Gastrocnemius medialis (tissue), 4 donors: Measurements from ENCODE around the gene ZBBX. TPM values are rescaled to one million over a fixed set of nuclear protein-coding genes. Genes with fewer than 3 reads are reported as not detected.

ENCODE experiments used
- ATAC-seq, 2 donors: fragments of 150-250 bp; one replicate each; pipeline ENCODE4 v1.9.1; 2016
- DNase-seq, 2 donors: peaks; one replicate each; pipeline ENCODE4 v3.0.0-alpha.2; 2019
- H3K27ac ChIP-seq, 4 donors: fragments of 200-600 bp; sonication (generic); 1 replicate in 1 of 4; 2 replicates in 3 of 4; pipeline ENCODE4 v1.5.1; 2016 to 2018; ENCODE audit warnings: mild to moderate bottlenecking in 2 of 4, moderate library complexity in 1 of 4
- H3K27me3 ChIP-seq, 3 donors: fragments of 200-600 bp; sonication (generic) in 2 of 3; 1 replicate in 1 of 3; 2 replicates in 2 of 3; pipeline versions ENCODE4 v1.5.1 to v1.6.0; 2016 to 2019; ENCODE audit warnings: mild to moderate bottlenecking in 1 of 3, moderate library complexity in 1 of 3
- H3K36me3 ChIP-seq, 2 donors: fragments of 200-600 bp; sonication (generic) in 1 of 2; one replicate each; pipeline ENCODE4 v1.5.1; 2017 to 2018
- H3K4me1 ChIP-seq, 2 donors: fragments of 200-600 bp; sonication (generic) in 1 of 2; one replicate each; pipeline ENCODE4 v1.5.1; 2016 to 2017; ENCODE audit warnings: mild to moderate bottlenecking in 2 of 2
- H3K4me3 ChIP-seq, 4 donors: fragments of 200-600 bp; sonication (generic) in 3 of 4; 1 replicate in 1 of 4; 2 replicates in 3 of 4; pipeline ENCODE4 v1.5.1; 2016 to 2019; ENCODE audit warnings: mild to moderate bottlenecking in 2 of 4
- H3K9me3 ChIP-seq, 3 donors: fragments of 200-600 bp; sonication (generic) in 2 of 3; 1 replicate in 1 of 3; 2 replicates in 2 of 3; pipeline ENCODE4 v1.5.1; 2016 to 2019
- CTCF ChIP-seq, 5 experiments: fragments of 450-650 bp in 3 of 5; fragments of 200-600 bp in 2 of 5; sonication (generic) in 2 of 5; IDR thresholded peaks in 4 of 5; conservative IDR thresholded peaks in 1 of 5; 1 replicate in 4 of 5; 2 replicates in 1 of 5; pipeline ENCODE4 v1.5.1; 2016 to 2019; ENCODE audit warnings: antibody characterized with exemption in 5 of 5, mild to moderate bottlenecking in 3 of 5, moderate library complexity in 3 of 5
- POLR2A ChIP-seq, 2 donors: fragments of 450-650 bp; IDR thresholded peaks; one replicate each; pipeline ENCODE4 v1.6.1; 2017; ENCODE audit warnings: antibody characterized with exemption in 2 of 2, mild to moderate bottlenecking in 2 of 2, moderate library complexity in 2 of 2
- in situ Hi-C, 4 donors: fragments of 200-750 bp; cut with MboI; loops; one replicate each; pipeline versions ENCODE4 v1.15.0 to v1.8.0; 2017; ENCODE audit warnings: low sequenced_read_pairs in 4 of 4
- intact Hi-C: fragments of 100-400 bp; cut with DNase I; formaldehyde crosslinking; loops from one replicate; pipeline ENCODE4 v1.15.1; 2023; ENCODE audit warnings: low total_unique reads
- total RNA-seq, 4 donors: library from RNA; depleted of rRNA; stranded (reverse); fragments of >200 nt; gene quantifications; one replicate each; pipeline versions ENCODE4 v1.1.0 to v1.2.3, GENCODE V29; 2016

Gene ZBBX
- total RNA-seq, 4 donors from 2014 or later, result not detected

- Histone ChIP-seq H3K36me3 (no peaks in the 10 kb centered on the region), H3K27ac (no peak overlapping the region), H3K4me1 (peaks cover 29 to 33% of the 10 kb centered on the region in 2 donors), H3K27me3 (no peaks in the 10 kb centered on the region), H3K9me3 (no peaks in the 10 kb centered on the region), H3K4me3 (no peak overlapping the region)
- TF ChIP-seq CTCF (IDR thresholded peaks at IDR 0.05 in 4 of 5, conservative IDR thresholded peaks at IDR 0.05 in 1 of 5), result no peak
- no peak for TF ChIP-seq POLR2A (IDR thresholded peaks at IDR 0.05)
- ATAC-seq, result no peak
- in situ Hi-C loops, result no loop called here
- intact Hi-C loops, result no loop called here
- no peak for DNase-seq
These were observed 79.9 kb downstream of the ZBBX start for GRCh38 chr3:167300207-167300606.

GRCh38 chr3:167289435-167289834, 90.7 kb downstream of the ZBBX start:
- no peaks in the 10 kb centered on the region for H3K4me1 ChIP-seq
- TF ChIP-seq POLR2A (IDR thresholded peaks at IDR 0.05) (no peak), CTCF (IDR thresholded peaks at IDR 0.05 in 4 of 5, conservative IDR thresholded peaks at IDR 0.05 in 1 of 5) (no peak)
- no peaks in the 10 kb centered on the region for H3K36me3 ChIP-seq
- no peak for ATAC-seq
- in situ Hi-C loops (no loop called here), intact Hi-C loops (no loop called here)
- no peaks in the 10 kb centered on the region for H3K27me3 ChIP-seq
- no peaks in the 10 kb centered on the region for H3K9me3 ChIP-seq
- no peak overlapping the region for H3K27ac ChIP-seq
- no peak overlapping the region for H3K4me3 ChIP-seq
- no peak for DNase-seq

- intact Hi-C loops, result no loop called here
- no peak for TF ChIP-seq CTCF (IDR thresholded peaks at IDR 0.05 in 4 of 5, conservative IDR thresholded peaks at IDR 0.05 in 1 of 5)
- no peak for TF ChIP-seq POLR2A (IDR thresholded peaks at IDR 0.05)
These were observed 91.4 kb downstream of the ZBBX start for GRCh38 chr3:167288737-167289136.

GRCh38 chr3:167287308-167287707, 92.8 kb downstream of the ZBBX start:
- H3K27ac ChIP-seq, result no peak overlapping the region
- intact Hi-C loops (no loop called here), in situ Hi-C loops (no loop called here)
- no peaks in the 10 kb centered on the region for H3K36me3 ChIP-seq
- H3K9me3 ChIP-seq, result no peaks in the 10 kb centered on the region
- ATAC-seq (no peak), DNase-seq (no peak)
- H3K4me3 ChIP-seq, result no peak overlapping the region
- no peaks in the 10 kb centered on the region for H3K4me1 ChIP-seq
- H3K27me3 ChIP-seq, result no peaks in the 10 kb centered on the region
- TF ChIP-seq POLR2A (IDR thresholded peaks at IDR 0.05) (no peak), CTCF (IDR thresholded peaks at IDR 0.05 in 4 of 5, conservative IDR thresholded peaks at IDR 0.05 in 1 of 5) (no peak)

More at GRCh38 chr3:167288737-167289136, 91.4 kb downstream of the ZBBX start:
- Histone ChIP-seq H3K9me3 (no peaks in the 10 kb centered on the region), H3K27me3 (no peaks in the 10 kb centered on the region), H3K4me3 (no peak overlapping the region), H3K4me1 (no peaks in the 10 kb centered on the region), H3K36me3 (no peaks in the 10 kb centered on the region), H3K27ac (no peak overlapping the region)
- in situ Hi-C loops, result no loop called here
- ATAC-seq, result no peak
- DNase-seq, result no peak

GRCh38 chr3:167274141-167274874, 105.8 kb downstream of the ZBBX start:
- ATAC-seq, result no peak
- H3K4me3 ChIP-seq, result no peak overlapping the region
- H3K36me3 ChIP-seq, result no peaks in the 10 kb centered on the region
- intact Hi-C loops (no loop called here), in situ Hi-C loops (no loop called here)
- H3K27ac ChIP-seq, result no peak overlapping the region
- no peaks in the 10 kb centered on the region for H3K27me3 ChIP-seq
- no peak for DNase-seq
- H3K4me1 ChIP-seq, result no peaks in the 10 kb centered on the region
- no peaks in the 10 kb centered on the region for H3K9me3 ChIP-seq
- TF ChIP-seq CTCF (IDR thresholded peaks at IDR 0.05 in 4 of 5, conservative IDR thresholded peaks at IDR 0.05 in 1 of 5), result no peak
- no peak for TF ChIP-seq POLR2A (IDR thresholded peaks at IDR 0.05)
